ENCODE results near the gene RUFY1. TPM values are rescaled to one million over a fixed set of nuclear protein-coding genes. Genes with fewer than 3 reads are reported as not detected.

Gene RUFY1
- total and polyA plus RNA-seq, 2 of the 13 experiments (the other 11 are each of a cell fraction or from before 2014, with no cell fraction given), result 19.9 to 31.9 TPM

- TF ChIP-seq ZBTB38 (CRISPR knock-in tag; IDR thresholded peaks at IDR 0.05), result peak; percentile 54; the same call in 1 of the 2 replicates
Observed at GRCh38 chr5:179505636-179506261, 44.6 kb upstream of the RUFY1 start (continued).

DNA sequence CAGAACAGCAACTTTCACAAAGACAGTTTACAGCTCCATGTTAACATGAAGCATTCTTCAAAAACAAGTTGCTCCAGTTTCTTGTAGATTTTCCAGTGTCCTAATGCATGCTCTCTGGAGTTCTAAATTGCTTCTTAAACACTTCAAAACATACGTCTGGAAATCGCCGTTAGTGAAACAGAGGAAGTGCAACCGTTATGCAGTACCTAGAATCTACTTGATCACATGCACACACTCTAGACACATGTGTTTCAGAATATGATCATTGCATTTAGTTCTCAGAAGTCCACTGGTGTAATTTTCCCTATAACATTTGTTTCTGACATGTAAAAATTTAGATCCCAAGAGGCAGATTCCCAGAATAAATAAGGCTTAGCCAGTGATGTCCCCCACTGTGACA is 41.1 kb upstream of the RUFY1 start:
- DNase-seq (ENCODE audit: low spot score) (no peak), FAIRE-seq (no peak), ATAC-seq (no peak)
- Histone ChIP-seq H3K36me3 (replicated peaks in 1 of 2; ENCODE audit: control insufficient read depth in 1 of 2, insufficient read depth in 2 of 2, low read length in 2 of 2) (no peaks in the 10 kb centered on the region), H3K4me2 (ENCODE audit: low read depth, low read length) (no peak overlapping the region), H3K79me2 (ENCODE audit: insufficient read depth, low read length) (no peaks in the 10 kb centered on the region), H3K27me3 (ENCODE audit: control insufficient read depth in 1 of 2, insufficient read depth in 2 of 2, low read length in 2 of 2) (no peaks in the 10 kb centered on the region), H3K9ac (ENCODE audit: insufficient read depth, low read depth, low read length) (no peak overlapping the region), H4K20me1 (ENCODE audit: insufficient read depth, low read length) (no peaks in the 10 kb centered on the region), H3K4me1 (ENCODE audit: insufficient read depth, low read length) (peaks cover 21% of the 10 kb centered on the region), H3K9me3 (ENCODE audit: low read length) (no peaks in the 10 kb centered on the region), H3K27ac (ENCODE audit: extremely low read length, insufficient read depth, low read length) (no peak overlapping the region), H3K4me3 (replicated peaks in 1 of 3; ENCODE audit: insufficient read depth in 1 of 3, low read depth in 2 of 3, low read length in 3 of 3) (no peak overlapping the region), H2AFZ (ENCODE audit: low read length) (no peak overlapping the region)
- intact Hi-C loops (cut with micrococcal nuclease; ENCODE audit: unreplicated experiment) (no loop called here), in situ Hi-C loops (cut with HindIII; ENCODE audit: extremely low pct_ligation_motif_present, low pct_unique_long_range_greater_than_20kb) (no loop called here)
- 68% methylated on average over 4 of the region's 4 CpGs for WGBS (ENCODE audit: low lambda C conversion rate)
- POLR2A ChIA-PET, result no interaction called here
- BruUV-seq (replicated peaks), result no TSS peak
- CTCF ChIA-PET (ENCODE audit: low intra/inter-chr PET ratio, low total read pairs), result no interaction called here
- TF ChIP-seq MNT (IDR thresholded peaks at IDR 0.05), result peak; percentile 48
- no peak for TF ChIP-seq HOXD1 (CRISPR knock-in tag; IDR thresholded peaks at IDR 0.05)

- Histone ChIP-seq H2AFZ (ENCODE audit: low read length) (no peak overlapping the region), H3K27ac (ENCODE audit: extremely low read length, insufficient read depth, low read length) (no peak overlapping the region), H3K27me3 (ENCODE audit: control insufficient read depth in 1 of 2, insufficient read depth in 2 of 2, low read length in 2 of 2) (no peaks in the 10 kb centered on the region), H3K4me3 (replicated peaks in 1 of 3; ENCODE audit: insufficient read depth in 1 of 3, low read depth in 2 of 3, low read length in 3 of 3) (no peak overlapping the region), H3K79me2 (ENCODE audit: insufficient read depth, low read length) (no peaks in the 10 kb centered on the region), H3K36me3 (replicated peaks in 1 of 2; ENCODE audit: control insufficient read depth in 1 of 2, insufficient read depth in 2 of 2, low read length in 2 of 2) (no peaks in the 10 kb centered on the region), H3K4me1 (ENCODE audit: insufficient read depth, low read length) (peaks cover 15% of the 10 kb centered on the region), H3K9me3 (ENCODE audit: low read length) (no peaks in the 10 kb centered on the region), H4K20me1 (ENCODE audit: insufficient read depth, low read length) (no peaks in the 10 kb centered on the region), H3K9ac (ENCODE audit: insufficient read depth, low read depth, low read length) (no peak overlapping the region), H3K4me2 (ENCODE audit: low read depth, low read length) (no peak overlapping the region)
- intact Hi-C loops (cut with micrococcal nuclease; ENCODE audit: unreplicated experiment), result no loop called here
- WGBS (ENCODE audit: low lambda C conversion rate), result 21% methylated on average over 1 of the region's 1 CpG
- POLR2A ChIA-PET, result no interaction called here
- ATAC-seq (no peak), FAIRE-seq (no peak), DNase-seq (ENCODE audit: low spot score) (no peak)
- in situ Hi-C loops (cut with HindIII; ENCODE audit: extremely low pct_ligation_motif_present, low pct_unique_long_range_greater_than_20kb), result no loop called here
- BruUV-seq (replicated peaks), result no TSS peak
- CTCF ChIA-PET (ENCODE audit: low intra/inter-chr PET ratio, low total read pairs), result no interaction called here
- no peak for TF ChIP-seq ZNF253 (CRISPR knock-in tag; IDR thresholded peaks at IDR 0.05; ENCODE audit: borderline replicate concordance)
- no peak for TF ChIP-seq HOXD1 (CRISPR knock-in tag; IDR thresholded peaks at IDR 0.05)
- no peak for TF ChIP-seq BRCA1 (CRISPR knock-in tag; IDR thresholded peaks at IDR 0.05)
- no peak for TF ChIP-seq FLYWCH1 (CRISPR knock-in tag; IDR thresholded peaks at IDR 0.05)
- TF ChIP-seq ZNF670 (CRISPR knock-in tag; IDR thresholded peaks at IDR 0.05; ENCODE audit: borderline replicate concordance), result no peak
- TF ChIP-seq NFAT5 (CRISPR knock-in tag; IDR thresholded peaks at IDR 0.05), result no peak
Observed at GRCh38 chr5:179509845-179510244, 40.5 kb upstream of the RUFY1 start.
